ENCODE measurements around the gene NFASC.

GRCh38 chr1:204976646-204977045 is 106.0 kb downstream of the NFASC start:
- no peak for TF ChIP-seq CTCF (IDR thresholded peaks at IDR 0.05; ENCODE audit: insufficient read depth, low read length, poor library complexity, severe bottlenecking)
- TF ChIP-seq EZH2phosphoT487 (conservative IDR thresholded peaks at IDR 0.05; ENCODE audit: low read length), result no peak

Measured in SU-DHL-6 (cell line).